HG03439 (cell line): Measurements from ENCODE around the gene CBX6.
"Not testable (repeated sequence)": the region's sequence is repeated elsewhere in the genome, so short reads cannot be mapped to it uniquely, and the experiment has no call there.

Source experiments
- ATAC-seq: cut with Tn5 transposase; IDR thresholded peaks from one replicate; pipeline ENCODE4 v1.9.1; 2021; ENCODE audit warnings: mild to moderate bottlenecking, moderate library complexity; ENCODE audit not compliant: unreplicated experiment

The CBX6 gene

DNA sequence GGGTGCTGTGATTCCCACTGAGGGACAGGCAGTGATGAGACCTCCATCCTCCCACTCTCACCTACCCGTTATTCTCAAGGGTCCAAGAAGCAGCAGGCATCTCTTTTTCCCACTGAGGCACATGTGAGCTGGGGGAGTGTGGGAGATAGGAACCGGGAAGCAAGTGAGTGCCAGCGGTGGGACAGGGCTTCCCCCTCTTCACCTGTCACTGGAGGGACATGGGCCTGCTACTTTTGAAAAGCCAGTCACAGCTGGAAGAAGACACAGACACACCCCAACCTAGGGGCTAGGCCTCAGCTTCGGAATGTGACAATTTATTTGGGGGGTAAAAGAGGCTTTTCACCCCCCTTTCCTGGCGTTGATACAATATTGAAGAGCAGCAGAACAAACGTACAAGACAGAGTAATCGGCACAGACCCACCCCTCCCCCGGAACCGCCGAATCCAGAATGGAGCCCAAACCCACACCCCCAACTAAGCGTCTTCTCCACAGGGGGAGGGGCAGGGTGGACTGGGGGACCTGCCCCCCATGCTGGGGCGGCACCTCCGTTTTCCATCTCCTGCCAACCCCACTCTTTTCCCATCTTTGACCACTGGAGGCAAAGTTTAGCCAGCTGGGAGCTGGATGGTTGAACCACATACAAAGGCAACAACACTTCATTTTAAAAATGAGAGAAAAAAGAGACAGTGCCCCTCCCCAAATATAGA, 10.7 kb downstream of the CBX6 start:
- no peak for ATAC-seq

DNA sequence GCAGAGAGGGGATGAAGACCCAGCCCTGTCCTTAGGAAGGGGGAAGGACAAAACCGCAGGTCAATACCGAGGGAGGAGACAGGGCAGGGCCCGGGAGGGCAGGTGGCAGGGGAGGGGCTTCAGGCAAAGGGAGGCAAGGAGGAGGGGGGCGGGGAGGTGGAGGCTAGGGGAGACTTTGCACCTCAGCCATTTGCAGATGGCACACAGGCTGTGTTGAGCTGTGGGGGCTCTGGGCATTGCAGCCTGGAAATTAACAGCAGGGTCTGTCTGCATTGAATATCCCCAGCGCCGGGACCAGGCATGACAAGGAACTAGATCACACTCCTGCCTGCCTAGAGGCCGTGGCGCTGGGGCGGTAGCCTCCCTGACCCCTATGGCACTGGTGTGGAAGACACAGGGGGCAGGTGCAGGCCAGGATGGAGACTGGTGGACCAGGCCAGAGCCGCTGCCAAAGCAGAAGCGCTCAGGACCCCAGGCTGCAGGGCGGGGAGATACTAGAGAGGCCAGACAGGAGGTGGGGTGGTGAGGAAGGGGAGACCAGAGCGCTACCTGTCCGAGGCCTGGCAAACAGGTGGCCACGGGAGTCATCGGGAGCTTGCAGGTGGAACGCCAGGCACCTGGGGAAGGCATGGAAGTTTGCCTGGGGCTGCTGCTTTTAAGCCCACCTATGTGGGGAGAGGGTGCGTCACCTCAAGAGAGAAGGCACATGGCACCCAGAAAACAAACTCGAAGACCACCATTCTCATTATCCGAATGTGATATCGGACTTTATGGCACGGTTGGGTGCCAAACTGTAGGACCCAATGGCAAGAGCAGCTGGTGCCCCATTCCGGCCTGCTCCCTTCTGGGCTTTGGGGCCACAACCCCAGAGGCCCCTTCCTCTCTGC, 11.5 kb downstream of the CBX6 start:
- ATAC-seq = no peak

DNA sequence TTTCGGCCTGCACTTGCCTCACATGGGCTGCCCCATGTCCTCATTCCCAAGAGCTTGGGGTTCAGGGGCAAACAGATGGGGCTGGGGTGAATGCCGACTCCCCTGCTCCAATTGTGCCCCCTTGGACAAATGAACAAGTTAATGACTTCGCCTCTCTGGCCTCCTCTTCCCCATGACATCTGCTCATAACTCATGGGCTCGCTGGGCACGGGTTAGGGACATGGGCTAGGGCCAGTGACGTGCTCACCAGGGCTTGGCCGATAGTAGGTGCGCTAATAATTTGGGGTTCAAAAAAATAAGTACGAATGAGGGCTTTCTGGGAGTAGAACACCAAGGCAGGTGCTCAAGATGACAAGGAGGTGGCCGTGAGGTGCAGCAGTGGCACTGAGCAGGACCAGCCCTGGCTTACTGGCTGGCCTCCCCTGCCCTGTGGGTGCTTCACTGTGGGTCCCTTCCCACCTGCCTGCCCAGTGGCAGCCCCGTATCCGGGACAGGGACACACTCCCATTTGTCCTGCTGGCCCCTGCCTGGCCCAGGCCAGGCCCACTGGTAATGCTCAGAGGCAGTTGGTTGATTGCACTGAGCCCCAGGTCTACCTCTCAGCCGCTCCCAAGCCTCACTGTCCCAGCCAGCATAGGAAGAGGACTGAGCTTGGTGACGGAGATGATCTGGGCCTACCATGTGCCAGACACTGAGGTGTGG, 12.3 kb downstream of the CBX6 start:
- no peak for ATAC-seq

DNA sequence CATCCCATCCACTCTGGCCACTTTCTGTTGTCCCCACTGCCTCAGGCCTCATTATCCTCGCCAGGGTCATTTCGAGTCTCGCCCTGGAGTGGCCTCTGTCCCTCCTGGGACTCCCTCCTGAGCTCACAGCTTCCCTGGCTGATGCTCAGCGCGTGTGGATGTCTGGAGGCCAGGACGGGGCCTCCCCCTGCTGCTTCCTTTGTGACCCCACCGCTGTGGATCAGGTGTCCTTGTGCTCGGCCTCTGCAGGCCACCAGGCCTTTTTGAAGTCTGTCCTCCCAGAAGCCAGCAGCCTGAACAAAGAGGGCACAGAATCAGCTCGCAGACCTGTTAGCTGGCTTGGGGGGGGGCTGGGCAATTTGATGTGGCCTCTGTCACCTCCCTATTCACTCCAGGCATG, 13.5 kb downstream of the CBX6 start:
- no peak for ATAC-seq

DNA sequence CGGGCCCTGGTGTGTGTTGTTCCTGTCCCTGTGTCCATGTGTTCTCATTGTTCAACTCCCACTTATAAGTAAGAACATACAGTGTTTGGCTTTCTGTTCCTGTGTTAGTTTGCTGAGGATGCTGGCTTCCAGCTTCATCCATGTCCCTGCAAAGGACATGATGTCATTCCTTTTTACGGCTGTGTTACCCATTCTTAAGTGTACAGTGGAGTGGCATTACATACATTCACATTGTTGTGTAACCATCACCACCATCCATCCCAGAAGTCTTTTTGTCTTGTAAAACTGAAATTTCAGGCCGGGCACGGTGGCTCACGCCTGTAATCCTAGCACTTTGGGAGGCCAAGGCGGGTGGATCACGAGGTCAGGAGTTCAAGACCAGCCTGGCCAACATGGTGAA, 17.5 kb downstream of the CBX6 start:
- not testable (repeated sequence) for ATAC-seq

DNA sequence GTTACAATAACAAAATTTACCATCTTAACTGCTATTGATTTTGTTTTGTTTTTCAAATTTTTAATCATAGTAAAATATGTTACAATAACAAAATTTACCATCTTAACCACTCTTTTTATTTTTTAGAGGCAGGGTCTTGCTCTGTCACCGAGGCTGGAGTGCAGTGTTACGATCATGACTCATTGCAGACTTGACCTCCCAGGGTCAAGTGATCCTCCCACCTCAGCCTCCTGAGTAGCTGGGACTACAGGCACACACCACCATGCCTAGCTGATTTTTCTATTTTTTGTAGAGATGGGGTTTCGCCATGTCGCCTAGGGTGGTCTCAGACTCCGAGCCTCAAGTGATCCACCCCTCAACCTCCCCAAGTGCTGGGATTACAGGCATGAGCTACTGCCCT, 18.1 kb downstream of the CBX6 start:
- ATAC-seq = not testable (repeated sequence)

DNA sequence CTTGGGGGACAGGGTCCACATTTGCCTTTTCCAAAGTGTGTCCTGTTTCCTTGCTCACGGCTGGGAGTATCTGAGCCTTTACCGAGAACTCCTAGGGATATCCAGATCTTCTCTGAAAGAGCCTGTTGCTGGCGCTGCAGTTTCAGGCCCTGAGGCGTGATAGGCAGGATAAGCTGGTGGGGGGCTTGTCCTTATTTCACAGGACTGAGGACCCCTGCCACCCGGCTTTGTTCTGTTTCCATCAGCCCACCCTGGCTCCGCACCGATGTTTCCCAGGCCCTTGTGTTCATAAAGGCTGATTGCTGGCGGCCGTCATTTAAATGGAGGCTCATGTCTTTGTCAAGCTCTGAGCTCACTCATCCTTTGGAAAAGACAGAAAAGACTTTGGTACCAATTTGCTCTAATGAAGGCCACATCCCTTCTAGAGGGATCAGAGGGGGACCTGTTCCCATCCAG, 18.8 kb downstream of the CBX6 start:
- no peak for ATAC-seq

DNA sequence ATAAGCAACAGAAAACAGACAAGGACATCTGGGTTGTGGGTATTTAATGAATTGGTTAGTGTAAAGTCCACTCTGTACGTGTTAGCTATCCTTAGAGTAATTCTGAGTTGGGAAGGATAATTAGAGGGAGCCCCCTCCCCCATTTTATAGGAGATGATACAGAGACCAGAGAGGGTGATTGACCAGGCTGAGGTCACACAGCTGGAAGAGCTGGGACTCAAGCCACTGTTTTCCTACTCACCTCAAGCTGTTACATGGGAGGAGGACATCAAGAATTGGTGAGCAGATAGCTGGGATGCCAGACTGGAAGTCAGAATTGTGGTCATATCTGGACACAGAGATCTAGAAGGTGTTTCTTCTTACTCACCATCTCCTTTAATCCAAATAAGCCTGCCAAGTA, 19.5 kb downstream of the CBX6 start:
- no peak for ATAC-seq

DNA sequence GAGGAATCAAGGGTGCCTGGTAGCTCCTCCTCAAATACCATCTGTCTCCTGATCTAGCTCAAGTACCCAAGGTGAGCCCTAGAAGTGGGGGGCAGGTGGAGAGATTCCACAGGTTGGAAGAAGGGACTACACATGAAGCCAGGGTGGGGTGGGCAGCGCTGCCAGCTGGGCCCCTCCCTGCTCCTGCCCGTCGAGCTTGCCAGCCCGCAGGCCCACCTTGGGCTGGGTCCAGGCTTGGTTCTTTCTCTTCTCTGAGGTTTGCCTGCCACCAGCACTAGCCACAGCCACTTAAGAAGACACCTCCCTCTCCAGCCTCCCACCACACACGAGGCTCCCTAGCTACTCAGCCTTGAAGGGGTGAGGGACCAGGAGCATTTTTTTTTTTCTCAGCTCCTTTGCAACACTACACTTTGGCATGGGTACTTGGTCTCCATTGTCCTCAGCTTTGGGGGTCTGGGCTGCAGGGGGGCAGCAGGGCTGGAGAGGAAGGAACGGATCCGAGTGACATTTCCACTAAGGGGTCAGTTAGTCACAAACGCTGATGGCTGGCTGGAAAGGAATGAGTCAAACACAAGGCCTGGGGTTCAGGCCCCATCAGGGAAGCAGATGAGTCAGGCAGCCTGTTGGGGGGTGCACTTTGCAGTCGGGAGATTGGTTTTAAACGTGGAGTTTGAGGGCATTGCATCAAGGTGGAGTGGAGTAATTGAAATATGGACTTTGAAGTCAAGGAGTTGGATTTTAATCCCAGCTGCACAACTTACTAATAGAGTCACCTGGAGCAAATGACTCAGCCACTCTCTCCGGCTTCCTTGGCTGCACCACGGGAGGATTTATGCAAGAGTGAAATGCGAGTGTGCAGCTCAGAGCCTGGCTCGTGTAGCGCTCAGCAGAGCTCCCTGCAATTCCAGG, 20.8 kb downstream of the CBX6 start:
- no peak for ATAC-seq

DNA sequence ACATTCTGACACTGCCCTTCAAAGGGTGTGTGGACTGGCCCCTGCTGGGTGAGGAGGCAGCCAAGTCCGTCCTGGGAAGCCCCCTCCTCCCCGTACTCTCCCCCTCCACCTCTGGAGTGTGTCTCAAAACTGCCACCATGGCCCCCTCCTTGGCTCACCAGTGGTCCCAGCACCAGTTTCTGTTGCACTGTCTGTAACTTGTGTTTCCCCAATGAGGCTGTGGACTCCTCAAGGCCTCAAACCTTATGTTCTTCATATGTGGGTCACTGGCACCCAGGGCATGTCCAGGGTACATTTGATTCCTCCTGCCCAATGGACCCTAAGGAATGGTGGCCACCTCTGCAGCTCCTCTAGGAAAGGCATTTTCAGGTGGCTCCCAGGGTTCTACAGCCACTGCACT, 21.6 kb downstream of the CBX6 start:
- ATAC-seq = no peak

DNA sequence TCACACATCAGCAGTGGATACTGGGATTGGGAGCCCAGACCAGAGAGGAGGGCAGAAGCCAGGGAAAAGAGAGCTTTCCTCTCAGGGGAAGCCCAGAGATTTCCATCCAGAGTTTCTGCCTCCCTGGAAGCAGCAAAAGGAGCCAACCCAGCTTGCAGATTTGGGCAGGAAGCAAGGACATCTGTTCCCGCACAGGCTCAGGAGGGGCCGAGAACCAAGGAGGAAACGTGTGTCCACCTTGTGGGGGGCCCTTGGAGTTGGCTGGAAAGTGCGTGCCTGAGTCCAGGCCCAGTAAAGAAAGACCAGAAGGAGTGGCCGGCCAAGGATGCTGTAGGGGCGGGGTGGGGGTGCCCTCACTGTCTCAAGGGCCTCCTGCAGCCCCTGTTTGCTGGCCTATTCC, 22.2 kb downstream of the CBX6 start:
- ATAC-seq = no peak

DNA sequence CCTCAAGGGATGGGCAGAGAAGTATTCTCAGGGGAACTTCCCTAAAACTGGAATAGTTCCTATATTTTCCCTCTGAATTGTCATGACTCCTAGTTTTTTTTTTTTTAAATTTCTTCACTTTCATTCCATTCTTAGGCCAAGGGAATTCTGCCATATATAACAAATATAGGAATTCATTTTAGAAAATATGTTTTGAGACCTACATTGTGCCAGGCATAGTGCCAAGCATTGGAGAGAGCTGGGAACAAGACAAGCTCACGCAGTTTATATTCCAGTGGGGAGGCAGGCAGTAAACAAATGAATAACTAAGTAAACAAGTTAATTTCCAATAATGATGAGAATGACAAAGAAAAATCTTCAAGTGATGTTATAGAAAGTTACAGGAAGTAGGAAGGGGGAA, 25.6 kb downstream of the CBX6 start:
- ATAC-seq = no peak

DNA sequence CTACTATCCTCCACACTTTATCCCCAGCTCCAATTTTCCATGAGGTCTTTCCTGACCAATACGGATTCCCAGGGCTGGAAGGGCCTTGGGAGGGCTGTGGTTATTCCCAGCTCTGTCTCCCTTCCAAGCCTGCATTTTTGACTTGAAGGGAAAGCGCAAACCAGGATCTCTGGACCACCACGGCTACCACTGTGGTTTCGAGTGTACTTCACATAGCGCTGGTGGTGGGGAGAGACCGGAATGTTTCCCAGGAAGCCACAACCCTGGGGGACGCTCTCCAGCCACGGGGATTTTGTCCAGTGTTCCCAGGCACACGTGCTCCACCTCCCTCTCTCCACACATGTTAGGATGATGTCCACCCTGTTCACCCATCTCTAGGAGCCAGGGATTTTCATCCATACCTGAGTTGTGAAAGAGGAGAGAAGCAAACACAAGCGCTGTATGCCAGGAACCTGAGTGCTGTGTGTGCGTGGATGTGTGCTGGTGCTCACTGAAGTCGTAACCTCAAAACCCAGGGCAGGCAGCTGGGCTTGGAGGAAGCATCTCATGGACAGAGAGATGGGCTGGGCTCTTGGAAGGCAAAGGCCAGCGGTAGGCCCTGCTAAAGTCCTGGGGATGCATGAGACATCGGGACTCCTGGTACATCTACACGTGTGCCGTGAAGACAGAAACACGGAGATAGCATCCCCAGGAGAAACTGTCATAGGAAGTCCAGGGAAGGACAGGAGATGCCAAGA, 26.8 kb downstream of the CBX6 start:
- ATAC-seq = no peak

DNA sequence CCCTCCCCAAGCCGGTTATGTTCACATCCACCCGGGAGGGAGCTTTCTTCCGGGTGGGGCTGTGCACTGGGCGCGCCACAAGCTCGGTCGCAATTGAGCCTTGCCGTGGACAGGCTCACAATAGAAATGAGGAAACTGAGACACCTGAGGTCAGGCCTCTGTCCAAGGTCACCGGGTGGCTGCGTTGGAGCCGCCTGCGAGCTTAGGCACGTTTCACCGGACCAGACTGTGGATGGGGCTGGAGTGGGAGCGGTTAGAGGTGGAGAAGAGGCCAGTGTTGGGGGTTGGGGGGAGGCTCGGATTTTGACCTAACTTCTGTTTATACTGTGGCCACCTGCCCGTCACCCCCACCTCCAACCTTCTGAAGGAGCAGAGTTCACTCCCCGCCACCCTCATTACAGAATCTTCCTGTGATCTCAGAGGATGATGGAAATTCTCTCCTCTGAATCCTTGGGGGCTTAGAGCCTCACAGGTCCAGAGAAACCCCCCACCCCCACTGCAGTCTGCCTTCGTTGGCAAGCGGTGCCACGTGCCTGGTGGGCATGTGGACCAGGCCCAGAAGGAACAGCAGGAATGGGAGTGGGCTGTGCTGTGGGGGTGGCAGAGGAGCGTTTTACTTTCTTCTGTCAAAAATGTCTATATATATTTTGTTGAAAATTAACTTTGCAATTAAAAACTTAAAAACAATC, 27.6 kb downstream of the CBX6 start:
- ATAC-seq = no peak

DNA sequence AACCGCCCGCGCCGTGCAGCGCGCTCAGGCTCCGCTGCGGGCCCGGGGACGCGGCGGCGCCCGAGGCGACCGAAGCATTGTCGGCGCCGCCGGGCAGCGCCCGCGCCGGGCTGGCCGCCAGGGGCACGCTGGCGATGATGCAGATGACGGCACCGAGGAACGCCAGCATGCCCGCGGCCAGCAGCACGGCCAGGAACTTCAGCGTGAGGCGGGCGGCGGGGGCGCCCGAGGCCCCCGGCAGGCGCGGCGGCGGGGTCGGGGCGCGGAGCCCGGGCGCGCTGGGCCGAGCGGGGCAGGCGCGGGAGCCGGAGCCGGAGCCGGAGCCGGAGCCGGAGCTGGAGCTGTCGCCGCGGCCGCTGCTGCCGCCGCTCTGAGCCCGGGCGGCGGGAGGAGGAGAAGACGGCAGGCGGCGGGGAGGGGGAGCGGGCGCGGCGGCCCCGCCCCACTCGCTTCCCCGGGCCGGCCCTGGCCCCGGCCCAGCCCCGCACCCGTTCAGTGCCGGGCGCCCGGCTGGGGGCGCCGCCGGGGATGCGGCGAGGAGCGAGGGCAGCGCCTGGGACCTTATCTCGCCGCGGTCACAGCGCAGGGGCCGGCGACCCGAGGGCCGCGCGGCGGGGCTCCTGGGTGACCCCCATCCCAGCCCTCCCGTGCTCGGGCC, 28.2 kb downstream of the CBX6 start, which contains the start of gene NPTXR:
Gene NPTXR, minus strand, starts transcription at position 372 of the 658 bp plus-strand sequence.
- no peak for ATAC-seq

DNA sequence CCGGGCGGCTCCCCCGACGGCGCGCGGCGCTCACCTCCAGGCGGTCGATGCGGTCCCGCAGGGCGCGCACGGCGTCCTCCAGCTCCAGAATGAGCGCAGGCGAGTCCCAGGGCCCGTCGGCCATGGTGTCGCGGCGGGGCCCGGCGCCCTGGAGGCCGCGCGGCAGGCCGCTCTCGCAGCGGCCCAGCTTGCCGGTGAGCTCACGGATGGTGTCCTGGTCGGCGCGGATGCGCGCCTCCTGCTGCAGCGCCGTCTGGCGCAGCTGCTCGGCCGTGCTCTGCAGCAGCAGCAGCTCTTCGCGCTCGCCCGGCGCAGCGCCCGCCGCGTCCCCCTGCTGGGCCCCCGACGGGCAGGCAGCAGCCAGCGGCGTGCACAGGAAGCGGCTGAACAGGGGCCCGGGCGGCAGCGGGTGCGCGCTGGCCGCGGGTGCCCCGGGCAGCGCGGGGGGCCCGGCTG, 28.8 kb downstream of the CBX6 start:
- ATAC-seq = no peak

DNA sequence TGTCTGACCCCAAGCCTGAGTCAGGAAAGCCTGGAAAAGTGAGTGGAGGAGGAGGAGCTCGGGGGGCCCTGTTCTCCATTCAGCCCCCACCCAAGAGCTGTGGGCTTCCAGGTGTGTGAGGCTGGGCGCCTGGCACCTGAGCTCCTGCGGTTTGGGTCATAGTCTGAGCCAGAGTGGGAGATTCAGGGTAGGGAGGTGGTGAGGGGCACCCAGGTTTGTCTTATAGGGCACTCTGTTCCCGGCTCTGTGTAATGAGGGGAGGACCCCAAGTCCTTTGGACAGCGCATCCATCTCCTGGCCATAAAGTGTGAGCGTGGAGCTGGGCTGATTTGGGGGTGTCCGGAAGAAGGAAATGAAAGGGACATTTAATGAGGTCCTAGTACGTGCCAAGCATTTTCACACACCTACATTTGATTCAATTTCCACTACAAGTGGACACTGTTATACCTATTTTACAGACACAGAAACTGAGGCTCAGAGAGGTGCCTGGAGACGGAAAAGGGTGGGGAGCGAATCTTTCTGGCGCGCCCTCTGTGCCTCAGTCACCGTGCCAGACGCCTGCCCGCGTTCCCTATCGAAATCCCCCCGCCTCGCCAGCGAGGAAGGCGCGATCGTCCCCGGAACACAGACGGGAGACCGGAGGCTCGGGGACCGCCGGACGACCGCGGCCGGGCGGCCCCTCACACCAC, 29.4 kb downstream of the CBX6 start:
- ATAC-seq = no peak

DNA sequence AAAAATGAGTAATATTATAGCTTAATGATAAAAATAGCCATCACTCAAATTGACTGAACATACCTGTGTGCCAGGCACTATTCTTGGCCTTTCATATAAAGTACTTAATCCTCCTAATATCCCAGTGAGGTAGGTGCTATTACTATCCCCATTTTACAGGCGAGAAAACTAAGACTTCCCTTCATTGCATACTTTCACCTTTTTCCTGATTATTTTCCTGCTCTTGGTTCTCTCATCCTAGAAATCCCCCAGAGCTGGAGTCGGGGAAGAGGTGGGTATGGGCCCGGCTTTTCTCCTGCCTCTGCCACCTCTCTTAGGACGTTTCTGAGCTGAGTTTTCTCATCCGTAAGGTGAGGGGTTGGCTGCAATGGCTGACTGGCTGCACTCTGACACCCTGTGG, 30.4 kb downstream of the CBX6 start:
- ATAC-seq = no peak
